Activated effector memory CD4-positive, alpha-beta T cell treated with anti-CD3 and anti-CD28 coated beads, Interleukin-2, amount 50 U/mL, for 16 hours (primary cell): ENCODE data around the gene MRPL53.
"Not testable (repeated sequence)": the region's sequence is repeated elsewhere in the genome, so short reads cannot be mapped to it uniquely, and the experiment has no call there.

Source experiments
- DNase-seq: peaks from one replicate; pipeline ENCODE4 v3.0.0-alpha.2; 2020

The MRPL53 gene

DNA sequence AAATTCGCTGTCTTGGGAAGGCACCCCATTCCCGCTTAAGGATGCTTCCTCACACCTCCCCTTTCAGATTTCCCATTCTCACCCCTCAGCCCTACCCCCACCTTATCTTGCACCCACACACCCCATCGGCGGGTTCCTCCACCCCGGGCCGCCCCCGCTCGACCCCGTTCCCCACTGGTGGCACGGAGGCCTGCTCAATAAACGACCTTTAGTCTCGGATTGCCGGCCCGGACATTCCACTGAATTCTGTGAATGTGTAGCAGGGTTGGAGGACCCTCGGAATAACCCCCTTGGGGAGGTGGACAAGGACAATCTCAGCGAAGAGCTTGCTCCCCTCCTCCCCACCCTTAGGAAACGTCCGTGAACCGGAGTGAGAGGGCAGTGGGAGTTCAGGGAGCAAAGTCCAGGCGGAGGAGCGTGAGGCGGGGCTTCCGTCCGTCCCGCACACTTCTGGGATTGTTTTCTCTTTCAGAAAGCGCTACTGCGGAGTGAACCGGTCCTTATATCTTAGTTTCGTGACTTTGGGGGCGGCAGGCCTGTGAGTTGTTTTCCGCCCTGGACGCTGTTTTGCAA lies 29.8 kb upstream of the MRPL53 start:
- DNase-seq, result no peak

DNA sequence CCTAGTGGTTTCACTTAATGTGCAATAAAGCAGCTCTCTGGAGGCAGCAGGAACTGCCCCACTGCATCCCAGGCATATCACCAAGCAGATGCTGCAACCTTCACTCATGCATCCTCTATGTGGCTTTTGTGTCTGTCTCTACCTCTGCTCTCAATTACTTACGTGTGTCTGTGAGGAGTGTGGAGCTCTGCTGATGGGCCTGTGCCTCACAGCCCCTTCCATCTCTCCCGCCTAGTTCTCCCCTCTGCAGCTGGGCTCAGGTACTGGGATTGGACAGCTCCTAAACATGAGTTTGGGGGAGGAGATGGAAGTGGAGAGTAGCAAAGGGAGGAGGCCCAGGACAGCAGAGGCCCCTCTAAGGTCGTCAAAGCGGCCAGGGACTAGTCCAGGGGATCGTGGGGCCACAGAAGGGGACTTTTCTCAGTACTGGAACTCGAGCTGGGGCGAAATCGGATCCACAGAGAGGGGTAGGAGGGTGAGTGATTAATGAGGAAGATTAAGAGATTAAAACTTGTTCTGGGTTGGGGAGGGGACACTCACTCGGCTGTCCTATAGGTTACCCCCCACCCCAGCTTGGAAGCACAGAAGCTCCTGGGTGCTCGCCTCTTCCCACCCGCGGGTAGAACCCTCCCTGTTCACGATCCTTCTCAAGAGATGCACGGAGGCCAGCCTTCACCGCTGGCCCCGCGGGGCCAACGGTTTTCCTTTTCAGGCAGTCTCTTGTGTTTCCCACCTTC lies 29.0 kb upstream of the MRPL53 start:
- no peak for DNase-seq

DNA sequence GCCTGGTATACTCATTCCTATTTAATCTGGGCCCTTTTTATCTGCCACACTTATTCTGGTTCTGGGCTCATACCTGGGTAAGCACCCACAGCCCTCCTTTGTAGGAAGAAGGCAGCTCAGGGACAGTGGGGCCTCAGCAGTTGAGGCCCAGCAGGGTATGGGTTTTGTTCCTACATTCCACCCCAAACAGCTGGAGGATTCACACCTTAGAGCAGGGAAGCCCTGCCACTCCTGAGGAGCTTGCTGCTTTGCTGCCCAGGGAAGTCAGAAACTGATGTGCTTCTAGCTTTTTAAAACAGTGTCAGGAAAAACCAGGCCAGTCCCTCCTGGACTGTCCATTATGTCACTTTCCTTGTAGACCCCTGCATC lies 28.1 kb upstream of the MRPL53 start:
- no peak for DNase-seq

DNA sequence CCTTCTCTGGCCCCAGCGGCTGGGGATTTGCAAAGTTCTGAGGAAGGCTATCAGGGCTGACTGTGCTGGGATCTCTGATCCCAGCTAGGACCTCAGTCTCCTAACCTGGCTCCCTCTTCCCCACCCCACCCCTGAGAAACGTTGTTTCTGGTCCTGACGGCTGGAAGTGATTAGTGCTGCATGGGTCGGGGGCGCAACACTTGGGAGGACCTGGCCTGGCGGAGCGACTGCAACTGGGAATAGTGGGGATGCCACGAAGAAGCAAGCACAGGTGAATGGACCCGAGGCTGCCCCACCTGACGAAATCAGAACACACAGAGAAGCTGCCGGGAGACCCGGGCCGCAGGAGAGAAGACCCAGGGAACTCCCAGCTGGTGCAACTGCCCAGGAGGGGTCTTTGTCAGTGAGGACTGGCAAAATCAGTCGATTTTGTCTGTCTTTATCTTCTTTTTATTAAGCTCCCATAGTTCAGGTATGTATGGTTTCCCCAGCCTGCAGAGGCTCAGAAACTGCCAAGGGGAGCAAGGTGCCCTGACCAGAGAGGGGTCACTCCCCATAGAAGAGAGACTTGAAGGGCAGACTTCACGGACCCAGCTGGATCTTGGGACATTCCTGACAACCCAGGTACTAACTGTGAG lies 27.6 kb upstream of the MRPL53 start:
- DNase-seq, result no peak

DNA sequence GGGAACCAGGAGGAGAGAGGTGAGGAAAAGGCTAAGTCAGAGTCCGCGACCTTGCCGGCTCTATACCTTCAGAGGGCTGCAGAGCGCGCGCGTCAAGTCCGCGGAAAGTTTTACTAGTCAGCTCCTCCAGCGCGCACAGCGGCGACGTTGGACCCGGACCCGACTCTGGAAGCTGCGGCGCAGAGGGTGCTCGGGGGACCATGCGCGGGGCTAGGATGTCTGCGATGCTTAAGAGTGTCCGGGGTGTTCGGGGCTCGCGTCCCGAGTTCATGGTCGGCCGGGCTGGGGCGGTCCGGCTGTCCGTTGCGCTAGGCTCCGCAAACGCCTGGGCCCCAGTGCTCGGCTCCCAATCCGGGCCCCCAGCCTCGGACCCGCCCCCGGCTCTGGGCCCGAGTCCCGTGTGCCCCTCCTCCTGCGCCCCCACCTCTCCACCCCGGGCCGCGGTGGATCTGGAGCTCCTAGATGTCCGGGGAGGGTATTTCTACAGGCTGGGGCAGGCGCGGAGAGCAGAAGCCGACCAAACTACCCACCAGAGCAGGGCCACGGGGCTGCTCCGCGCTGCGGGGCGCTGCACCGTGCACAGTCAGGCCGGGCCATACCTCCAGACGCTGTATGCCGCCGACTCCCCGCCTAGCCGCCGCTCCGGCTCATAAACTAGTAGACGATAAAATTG lies 26.9 kb upstream of the MRPL53 start, which contains the start of gene LBX2:
Gene LBX2 (minus strand): TSS at position 337 of the 673 bp plus-strand sequence. CDS start 66 bp downstream, at position 271.
- DNase-seq, result peak; percentile 72

DNA sequence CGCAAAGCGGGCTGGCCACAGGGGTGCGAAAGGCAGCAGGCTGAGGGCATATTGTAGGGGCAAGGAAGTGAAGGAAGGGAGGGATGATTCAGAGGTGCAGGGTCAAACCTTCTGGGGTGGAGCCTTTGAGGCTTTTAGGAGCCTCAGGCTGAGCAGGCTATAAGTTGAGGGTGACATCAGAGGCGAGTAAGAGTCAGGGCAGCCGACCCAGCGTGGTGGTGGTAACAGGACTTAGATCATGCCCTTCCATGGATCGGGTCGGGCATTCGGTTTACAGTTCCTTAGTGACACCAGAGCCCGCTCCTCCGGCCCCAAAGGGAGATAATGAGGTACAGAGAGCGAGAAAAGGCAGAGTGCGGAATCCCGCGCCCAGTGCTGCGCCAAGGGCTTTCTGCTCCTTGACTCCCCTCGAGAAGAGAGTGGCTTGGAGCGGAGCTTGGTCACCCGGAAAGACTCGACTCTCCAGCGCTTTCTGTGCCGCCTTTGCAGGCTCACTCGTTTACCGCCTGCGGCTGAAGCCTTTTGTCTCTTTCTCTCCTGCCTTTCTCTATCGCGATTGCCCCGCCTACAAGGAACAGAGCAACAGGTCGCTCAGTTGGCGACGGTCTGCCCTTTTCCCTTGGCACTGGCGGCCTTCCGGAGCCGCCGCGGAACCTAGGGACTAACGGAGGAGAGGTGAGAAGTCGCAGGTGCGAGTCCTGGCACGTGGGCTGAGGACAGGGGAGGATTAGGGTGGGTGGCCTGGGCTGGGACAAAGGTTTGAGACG lies 26.2 kb upstream of the MRPL53 start:
- DNase-seq, result peak; percentile 65

DNA sequence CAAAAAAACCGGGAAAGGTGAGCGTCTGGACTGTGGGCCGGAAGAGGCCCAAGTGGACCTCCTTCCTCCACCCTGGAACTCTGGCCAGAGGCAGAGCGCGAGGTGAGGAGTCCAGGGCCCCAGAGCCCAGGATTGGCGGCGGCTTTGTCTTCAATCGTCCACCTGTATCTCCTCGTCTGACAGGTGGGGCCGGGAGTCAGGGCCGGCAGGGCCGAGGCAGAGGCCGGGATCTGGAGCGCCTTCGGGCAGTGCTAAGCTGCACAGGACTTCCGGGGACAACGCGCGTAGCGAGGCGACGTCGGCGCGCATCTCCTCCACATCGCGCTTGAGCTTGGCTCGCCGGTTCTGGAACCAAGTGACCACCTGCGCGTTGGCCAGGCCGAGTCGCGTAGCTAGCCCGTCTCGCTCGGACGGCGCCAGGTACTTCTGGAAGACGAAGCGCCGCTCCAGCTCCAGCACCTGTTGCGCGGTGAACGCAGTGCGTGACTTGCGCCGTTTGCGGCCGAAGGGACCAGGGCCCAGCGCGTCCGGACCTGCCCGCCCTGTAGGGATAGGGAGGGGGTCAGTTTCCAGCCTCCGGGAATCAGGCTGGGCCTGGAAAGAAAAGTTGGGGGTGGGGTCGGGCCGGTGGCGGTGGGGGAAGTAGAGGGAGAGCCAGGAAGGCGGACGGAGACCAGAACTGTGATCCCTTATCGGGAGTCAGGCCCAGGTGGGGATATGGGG lies 25.5 kb upstream of the MRPL53 start:
- DNase-seq, result peak; percentile 73

DNA sequence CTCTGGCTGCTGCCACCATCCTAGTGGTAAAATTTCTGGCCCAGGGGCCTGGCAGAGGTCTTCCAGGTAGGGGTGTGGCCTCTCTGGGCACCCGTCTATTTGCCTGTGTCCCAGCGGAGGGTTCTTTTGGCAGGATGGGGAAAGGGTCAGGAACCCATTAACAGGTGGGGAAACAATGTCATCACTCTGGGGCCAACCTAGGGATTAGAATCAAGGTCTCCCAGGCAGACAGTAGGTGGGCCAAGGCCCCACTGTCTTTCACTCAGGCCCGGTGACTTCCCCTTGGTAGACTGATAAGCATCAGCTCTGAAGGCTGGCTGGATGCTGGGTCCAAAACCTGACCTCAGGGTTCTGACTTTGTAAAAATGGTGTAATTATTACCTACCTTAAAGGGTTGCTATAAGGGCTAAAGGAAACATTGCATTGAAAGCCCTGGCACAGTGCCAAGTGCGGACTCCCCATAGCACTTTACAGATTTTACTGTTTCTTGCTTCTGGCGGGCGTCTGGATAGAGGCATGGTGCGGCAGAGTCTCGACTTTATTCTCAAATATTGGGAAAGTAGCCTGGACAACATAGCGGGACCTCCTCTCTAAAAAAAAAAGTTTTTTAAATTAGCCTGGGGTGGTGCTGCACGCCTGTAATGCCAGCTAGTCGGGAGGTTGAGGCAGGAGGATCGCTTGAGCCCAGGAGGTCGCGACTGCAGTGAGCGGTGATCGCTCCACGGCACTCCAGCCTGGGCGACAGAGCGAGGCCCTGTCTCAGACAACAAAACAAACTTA lies 24.7 kb upstream of the MRPL53 start:
- no peak for DNase-seq

DNA sequence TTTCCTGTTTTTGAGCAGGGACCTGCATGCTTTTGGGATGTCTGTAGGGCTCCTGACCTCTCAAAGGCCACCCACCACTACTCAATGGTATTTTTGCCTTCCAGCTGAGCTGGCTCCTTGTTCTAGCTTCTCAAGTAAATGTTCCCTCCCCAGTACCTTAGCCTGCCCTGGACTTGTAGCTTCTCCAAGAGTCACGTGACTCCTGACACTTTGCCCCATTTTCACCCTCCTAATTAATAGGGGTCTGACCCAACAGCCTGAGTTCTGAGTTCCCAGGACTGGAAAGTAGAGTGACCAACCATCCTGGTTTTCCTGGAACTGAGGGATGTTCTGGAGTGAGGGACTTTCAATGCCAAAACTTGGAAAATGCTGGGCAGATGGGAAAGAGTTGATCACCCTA lies 23.0 kb upstream of the MRPL53 start:
- no peak for DNase-seq

DNA sequence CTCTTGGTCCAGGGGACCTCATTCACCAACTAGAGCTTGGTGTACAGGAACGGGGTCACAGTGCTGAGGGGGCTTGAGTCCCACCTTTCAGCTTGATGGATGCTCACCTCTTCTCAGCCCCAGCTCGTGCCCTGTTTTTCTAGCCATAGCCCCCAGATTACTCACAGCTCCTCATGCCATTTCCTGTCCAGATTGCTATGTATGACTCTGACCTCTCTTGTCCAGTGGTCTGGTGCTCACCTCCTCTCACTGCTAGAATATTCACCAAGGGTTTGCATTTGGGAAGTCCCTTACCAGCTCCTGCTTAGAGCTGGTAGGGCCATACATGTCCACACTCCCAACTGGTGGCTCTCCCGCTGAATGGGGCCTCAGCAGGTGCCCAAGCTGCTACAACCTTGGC lies 21.1 kb upstream of the MRPL53 start:
- DNase-seq, result no peak

DNA sequence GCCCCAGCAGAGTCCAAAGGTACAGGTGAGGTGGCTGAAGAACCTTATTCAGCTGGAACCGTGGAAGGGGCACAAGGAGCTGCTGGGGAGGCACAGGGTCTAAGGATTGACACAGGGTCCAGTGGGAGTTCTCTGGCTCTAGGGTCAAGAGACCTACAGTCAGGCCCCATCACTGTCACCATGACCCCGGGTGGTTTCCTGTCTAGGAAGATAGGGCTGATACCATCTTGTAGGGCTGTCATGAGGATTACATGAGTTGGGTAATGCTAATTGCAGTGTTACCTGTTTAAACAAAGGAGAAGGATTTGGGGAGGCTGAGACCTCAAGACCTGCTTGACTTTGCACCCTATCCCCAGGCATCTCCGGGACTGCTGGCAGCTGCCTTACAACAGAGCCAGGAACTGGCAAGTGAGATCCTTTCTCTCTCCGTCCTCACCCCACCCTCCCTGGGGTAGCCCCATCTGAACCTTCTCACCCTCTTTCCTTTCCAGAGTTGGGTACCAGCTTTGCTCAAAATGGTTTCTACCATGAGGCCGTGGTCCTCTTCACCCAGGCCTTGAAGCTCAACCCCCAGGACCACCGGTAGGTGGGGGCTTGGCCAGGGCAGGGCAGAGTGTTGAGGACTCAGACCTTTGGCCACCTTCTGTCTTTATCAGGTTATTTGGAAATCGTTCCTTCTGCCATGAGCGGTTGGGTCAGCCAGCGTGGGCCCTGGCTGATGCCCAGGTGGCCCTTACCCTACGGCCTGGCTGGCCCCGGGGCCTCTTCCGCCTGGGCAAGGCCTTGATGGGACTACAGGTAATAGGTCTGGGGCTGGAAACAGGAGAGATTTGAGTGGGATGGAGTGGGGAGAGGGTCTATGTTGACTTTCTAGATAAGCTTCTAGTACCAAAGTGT lies 19.4 kb upstream of the MRPL53 start:
- DNase-seq, result no peak

DNA sequence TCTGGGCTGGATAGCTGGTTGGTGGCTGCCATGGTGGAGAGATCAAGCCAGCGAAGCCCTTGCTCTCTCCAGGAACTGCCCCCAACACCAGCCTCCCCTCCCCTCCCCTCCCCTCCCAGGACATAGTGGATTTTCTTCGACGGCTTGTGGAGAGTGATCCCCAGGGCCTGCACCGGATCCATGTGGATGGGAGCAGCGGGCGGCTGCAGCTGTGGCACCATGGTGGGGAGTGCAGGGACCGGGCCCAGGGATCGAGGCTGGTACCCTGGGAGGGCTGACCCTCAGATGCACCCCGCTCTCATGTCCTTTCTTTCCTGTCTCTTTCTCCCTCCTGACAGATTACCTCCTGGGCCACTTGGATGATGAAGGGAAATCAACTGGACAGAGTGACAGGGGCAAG lies 17.4 kb upstream of the MRPL53 start:
- no peak for DNase-seq

DNA sequence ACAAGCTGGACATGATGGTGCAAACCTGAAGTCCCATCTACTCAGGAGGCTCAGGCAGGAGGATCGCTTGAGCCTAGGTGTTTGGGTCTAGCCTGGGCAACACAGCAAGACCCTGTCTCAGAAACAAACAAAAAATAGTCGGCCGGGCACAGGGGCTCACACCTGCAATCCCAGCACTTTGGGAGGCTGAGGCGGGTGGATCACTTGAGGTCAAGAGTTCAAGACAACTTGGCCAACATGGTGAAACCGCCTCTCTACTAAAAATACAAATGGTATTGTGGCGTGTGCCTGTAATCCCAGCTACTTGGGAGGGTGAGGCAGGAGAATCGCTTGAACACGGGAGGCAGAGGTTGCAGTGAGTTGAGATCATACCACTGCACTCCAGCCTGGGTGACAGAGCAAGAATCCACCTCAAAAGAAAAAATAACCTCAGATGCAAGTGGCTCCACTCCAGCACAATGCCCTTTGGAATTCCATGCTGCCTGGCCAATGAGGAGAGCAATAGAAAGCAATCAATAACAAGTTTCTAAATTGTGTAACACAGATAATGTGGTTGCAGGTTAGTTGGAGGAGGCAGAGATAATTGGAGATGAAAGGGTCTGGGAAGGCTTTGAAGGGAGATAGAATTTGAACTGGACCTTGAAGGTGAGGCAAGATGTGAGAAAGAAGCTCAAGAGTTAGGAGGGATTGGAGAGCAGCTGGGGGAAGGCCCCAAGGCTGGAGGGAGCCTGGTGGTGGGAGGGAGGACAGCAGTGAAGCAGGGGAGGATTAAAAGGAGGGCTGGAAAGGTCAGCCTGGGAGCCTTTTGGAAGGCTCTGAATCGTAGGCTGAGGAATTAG lies 16.4 kb upstream of the MRPL53 start:
- DNase-seq, result no peak

DNA sequence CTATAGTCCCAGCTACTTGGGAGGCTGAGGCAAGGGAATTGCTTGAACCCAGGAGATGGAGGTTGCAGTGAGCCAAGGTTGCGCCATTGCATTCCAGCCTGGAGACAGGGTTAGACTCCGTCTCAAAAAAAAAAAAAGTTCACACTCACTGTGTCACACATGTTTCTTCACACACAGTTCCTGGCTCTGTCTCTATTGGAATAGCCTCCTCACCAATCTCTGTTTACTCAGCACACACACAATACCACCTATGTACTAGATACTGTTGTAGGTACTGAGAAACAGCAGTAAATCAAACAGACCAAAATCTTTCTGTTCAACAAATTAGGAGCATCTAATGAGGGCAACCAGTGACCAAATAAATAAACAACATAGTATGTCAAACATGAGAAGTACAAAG lies 13.7 kb upstream of the MRPL53 start:
- no peak for DNase-seq

DNA sequence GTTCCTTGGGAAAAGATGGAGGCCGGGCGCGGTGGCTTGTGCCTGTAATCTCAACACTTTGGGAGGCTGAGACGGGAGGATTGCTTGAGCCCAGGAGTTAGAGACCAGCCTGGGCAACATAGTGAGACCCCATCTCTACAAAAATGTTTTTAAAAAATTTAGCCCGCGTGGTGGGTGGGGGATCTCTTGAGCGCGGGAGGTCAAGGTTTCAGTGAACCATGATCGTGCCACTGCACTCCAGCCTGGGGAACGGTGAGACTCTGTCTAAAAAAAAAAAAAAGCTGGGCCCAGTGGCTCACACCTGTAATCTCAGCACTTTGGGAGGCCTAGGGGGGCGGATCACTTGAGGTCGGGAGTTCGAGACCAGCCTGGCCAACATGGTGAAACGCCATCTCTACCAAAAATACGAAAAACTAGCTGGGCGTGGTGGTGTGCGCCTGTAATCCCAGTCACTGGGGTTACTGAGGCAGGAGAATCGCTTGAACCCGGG lies 11.2 kb upstream of the MRPL53 start:
- not testable (repeated sequence) for DNase-seq

DNA sequence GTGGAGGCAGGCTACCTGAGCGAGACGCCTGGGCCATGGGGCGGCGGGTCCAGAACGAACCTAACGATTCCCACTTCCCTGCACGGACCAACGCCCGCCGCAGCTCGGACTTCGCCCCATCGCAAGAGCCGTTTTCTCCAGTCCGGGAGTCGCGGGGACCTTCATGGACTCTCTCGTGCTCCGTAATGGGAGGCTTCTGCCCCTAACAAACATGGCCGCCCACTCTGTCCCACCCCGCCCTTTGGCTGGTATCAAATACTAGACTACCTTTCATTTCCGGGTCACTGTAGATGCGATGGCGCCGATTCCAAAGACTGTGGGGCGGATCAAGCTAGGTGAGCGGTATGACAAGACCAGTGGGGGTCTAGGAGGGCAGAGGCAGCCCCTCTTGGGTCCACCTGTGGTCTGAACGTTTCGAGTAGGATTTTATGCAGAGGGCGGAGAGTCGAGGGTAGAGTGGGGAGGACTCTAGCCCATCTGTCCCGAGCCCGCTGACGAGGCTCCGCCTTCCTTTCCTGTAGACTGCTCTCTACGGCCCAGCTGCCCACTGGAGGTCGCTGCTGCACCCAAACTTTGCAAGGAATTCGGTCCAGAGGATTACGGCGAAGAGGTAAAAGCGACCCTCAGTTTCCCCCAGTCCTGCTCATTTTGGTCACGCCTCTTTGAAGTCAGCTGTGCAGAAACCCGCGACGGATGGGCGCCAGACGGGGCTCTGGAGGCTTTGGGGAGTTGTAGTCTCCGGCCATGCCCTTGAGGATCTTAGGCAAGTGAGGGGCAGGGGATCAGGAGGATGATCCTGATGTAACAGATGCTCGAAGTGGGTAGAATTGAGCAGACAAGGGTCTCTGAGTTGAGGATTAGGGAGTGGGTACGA lies 10.6 kb upstream of the MRPL53 start, which contains the start of the genes CCDC142 and TTC31:
Gene CCDC142 (minus strand): TSS at position 198 of the 874 bp plus-strand sequence. CDS start 161 bp downstream, at position 37.
Gene TTC31 (plus strand): TSS at position 281 of the 874 bp plus-strand sequence. CDS start 15 bp downstream, at position 296.
- DNase-seq, result peak; percentile 96

DNA sequence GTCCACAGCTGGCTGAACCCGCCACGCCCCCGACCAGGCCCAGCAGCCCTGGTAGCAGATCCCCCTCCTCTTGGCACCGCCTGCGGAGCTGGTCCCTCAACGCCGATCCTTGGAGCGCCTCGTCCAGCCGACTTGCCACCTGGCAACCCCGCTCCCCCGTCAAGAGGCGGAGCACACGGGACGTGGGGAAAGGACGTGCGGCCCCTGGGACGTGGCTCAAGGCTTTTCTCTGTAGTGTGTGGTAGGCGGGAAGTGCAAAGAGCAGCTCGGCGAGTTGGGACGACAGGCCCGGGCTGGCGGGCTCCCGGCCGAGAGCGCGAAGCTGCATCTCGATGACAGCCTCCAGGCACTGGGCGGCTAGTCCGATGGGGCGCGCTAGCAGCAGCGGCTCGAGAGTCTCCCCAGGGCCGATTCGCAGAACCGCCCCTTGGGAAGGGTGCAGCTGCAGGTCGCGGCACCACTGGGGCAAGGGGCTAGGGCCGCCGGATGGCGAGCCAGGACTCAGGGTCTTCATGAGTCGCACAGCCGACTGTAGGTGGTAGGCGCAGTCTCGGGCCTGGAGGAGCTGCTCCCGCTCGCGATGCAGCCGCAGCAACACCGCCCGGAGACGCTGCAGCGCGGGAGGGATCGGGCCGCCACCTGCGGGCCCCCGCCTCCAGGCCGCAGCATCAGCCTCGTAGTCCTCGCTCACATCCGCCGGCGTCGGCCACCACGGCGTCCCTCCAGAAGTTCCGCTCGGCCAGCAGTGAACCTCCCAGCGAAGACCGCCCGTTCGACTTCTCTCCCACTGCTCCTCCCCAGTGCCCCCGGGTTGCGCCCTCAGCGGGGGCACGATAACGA lies 9.7 kb upstream of the MRPL53 start:
- peak; percentile 84 for DNase-seq
